HG03457 (cell line): ENCODE data around the gene EPS15.
"Not testable (repeated sequence)": the region's sequence is repeated elsewhere in the genome, so short reads cannot be mapped to it uniquely, and the experiment has no call there.

Experiments used
- ATAC-seq: cut with Tn5 transposase; IDR thresholded peaks from one replicate; pipeline ENCODE4 v1.9.1; 2021; ENCODE audit warnings: moderate number of reproducible peaks; ENCODE audit not compliant: unreplicated experiment

Gene EPS15

DNA sequence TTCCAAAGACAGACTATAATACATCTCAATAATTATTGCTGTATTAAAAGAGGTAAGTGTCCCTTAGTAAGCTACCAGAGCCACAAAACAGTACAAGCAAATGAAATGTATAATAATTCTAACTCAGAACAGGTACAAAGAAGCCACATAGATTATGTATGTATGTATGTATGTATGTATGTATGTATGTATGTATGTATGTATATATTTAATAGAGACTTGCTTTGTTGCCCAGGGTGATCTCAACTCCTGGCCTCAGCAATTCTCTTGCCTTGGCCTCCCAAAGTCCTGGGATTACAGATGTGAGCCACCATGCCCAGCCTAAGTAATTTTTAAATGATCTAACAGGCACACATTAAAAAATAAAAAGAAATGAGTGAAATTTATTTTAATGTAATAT, 86.9 kb downstream of the EPS15 start:
- no peak for ATAC-seq

DNA sequence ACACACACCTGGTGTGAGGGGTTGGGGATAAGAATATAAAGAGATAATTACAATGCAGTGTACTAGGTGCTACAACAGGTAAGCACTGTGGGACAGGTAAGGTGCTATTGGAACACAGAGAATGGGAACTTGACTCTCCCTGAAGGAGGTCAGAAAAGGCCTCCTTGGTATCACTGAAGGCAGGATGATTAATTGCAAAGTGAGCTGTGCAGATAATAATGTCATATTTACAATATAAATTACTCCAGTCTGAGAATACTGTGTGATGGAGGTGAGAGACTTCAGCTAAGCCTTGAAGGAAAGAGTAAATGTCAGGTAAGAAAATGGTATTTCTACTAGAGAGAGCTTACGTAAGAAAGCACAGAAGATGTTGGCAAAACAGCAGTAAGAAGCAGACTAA, 91.6 kb downstream of the EPS15 start:
- ATAC-seq, result no peak

DNA sequence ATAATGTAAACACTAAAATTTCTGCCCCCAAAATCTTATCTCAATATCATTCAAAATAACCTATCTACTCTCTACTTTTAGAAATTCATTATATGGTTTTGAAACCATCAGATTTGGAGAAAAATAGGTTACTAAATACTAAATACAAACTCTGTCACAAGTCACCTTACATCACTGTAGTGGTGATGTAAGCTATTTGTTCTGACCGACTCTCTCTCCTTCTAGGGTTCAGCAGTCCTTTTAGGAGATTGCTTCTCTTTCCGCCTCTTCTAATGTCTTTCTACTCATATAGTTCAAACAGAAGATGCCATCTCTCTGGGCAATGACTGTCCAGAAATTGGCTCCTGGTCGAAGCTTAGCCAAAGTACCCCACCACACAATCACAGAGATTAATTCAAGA, 93.1 kb downstream of the EPS15 start:
- no peak for ATAC-seq

DNA sequence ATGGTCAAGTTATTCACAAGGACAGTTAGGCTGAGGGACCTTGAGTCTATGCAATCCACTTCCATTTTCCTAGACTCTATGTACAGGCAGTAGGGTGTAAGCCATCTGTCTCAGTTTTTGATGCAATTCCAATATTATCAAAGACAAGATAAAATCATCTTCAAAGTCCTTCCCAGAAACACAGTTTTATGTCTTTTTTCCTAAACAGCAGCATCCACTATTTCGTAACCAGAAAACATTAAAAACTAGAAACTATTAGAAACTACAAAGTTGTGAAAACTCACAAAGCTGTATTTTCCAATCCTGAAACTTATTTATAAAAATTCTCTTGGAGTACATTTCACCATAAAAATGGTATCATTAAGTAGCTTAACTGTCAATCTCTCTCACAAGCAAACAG, 93.8 kb downstream of the EPS15 start:
- no peak for ATAC-seq

DNA sequence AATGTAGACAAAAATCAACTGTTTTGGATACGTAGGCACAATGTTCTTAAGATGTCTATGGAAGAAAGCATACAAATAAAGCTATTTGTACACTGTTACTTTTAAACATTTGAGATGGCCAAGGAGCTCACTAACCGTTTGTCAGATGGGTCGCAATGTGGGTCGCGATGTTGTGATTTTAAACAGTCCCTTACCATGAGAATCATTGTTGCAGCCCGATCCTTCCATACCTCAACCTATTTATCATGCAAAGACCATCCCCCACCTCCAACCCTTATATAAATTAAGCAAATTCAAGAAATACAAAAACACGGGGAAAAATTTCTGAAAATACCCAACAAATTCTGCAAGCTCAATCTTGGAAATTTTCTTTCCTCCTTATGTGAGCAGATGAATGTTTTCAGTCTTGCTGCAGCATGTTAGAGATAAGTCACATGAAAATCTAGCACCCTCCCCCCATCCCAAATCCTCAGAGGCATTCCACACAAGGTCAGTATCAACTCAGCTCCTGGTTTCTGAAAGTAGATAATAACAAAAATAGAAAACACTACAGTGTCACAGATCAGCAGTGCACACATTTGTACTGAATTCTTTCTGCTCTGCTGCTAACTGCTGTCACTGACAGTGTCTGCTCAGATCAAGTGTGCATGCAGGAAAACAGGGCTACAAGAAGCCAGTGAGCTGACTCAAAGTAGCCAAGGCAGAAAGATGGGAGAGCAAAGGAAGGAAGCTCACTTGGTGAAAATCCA, 95.8 kb downstream of the EPS15 start:
- ATAC-seq, result no peak

DNA sequence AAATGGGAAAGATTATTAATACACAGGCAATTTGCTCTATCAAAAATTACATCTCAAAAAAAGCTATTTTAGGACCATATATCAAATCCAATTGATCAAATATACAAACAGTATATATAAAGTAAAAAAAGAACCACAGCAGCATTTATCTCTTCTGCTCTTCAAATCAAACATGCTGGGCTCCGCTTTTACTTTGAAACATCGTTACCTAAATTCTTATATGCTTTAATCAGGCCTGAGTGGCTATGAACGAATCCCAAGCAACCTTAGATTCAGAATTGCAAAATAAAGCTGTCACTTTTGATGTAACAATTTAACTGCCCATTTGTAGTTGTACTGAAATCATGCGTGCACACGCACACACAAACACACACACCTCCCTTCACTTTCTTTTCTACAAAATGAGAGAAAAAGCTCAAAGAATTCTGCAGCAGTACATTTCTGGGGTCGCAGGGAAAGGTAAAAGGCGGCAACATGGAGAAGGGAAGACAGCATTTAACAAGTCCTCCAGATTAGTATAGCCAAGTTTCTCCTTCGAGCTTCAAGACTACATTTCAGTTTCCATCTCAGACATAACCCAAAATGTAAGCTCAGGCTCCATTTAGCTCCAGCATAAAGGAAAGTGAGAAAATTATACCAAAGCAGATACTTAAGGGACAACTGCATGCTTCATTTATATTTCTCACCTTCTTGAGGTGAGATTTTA, 96.5 kb downstream of the EPS15 start:
- ATAC-seq, result no peak

DNA sequence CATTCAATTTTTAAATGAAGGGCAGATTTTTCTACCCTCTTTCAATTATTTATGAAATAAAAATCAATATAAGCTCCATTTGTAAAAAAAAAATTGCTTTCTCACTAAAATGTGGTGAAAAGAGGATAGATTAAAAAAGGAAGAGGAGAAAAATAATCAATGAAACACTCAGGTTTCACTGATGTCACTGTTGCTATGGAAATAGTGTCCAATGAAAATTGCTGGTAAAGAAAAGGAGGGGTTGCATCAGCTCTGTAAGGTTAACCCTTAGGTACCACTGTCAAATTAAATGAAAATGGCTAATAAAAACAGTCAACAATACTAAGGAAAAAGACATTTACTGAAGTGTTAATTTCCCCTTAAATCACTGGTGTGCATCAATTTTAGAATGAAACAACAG, 97.1 kb downstream of the EPS15 start:
- no peak for ATAC-seq

DNA sequence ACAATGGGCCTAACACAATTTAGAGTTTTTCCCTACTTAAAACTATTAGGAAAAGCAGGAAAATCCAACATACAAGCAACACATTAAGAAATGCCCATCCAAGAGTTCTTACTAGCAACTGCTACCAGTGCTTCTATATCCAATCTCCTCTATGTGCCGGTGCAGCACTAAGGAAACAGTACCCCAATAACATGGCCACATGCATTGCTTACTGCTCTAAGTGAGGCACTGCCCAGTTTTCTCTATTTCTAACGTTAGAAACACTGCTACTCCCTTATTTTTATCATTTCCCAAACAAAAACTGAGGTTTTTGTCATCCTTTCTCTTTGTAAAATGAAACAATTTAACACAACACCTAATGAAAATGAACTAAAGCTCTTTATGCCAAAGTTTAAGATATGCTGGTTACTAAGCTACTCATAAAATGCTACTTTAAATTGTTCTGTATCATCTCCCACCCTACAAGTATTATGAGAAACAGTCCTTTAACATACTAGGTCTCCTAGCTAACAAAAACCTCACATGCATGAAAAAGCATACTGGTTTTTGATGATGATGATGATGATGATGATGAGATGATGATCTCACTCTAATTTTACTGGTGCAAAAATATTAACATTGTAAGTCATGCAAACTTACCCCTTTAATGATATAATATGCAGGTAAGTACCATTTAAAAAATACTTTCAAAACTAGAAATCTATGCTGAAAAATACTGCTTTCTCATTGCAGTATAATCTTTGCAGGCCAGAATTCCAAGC, 98.0 kb downstream of the EPS15 start:
- ATAC-seq, result no peak

DNA sequence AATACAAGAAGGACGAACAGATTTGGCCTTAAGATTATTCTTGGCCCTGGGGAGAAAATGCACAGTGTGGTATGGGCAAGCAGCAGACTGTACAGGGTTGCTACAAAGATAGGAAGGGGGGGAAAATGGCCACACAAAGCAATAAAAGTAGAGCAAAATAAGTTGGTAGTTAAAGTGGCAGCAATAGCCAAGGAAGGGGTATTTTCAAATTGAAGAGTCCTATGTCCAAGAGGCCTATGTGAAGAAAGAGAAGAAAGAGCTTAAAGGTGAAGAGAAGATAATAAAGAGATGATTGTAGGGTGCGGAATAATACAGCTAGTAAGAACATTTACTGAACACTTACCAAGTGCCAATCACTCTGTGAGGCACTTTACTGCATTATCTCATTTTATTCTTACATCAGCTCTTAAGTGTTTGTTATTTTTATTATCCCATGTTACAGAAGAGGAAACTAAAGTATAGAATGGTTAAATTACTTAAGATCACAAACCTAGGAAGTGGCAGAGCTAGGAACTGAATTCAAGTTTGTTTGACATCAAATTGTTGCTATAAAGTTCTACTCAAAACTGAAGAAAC, 100.6 kb downstream of the EPS15 start:
- ATAC-seq, result no peak

DNA sequence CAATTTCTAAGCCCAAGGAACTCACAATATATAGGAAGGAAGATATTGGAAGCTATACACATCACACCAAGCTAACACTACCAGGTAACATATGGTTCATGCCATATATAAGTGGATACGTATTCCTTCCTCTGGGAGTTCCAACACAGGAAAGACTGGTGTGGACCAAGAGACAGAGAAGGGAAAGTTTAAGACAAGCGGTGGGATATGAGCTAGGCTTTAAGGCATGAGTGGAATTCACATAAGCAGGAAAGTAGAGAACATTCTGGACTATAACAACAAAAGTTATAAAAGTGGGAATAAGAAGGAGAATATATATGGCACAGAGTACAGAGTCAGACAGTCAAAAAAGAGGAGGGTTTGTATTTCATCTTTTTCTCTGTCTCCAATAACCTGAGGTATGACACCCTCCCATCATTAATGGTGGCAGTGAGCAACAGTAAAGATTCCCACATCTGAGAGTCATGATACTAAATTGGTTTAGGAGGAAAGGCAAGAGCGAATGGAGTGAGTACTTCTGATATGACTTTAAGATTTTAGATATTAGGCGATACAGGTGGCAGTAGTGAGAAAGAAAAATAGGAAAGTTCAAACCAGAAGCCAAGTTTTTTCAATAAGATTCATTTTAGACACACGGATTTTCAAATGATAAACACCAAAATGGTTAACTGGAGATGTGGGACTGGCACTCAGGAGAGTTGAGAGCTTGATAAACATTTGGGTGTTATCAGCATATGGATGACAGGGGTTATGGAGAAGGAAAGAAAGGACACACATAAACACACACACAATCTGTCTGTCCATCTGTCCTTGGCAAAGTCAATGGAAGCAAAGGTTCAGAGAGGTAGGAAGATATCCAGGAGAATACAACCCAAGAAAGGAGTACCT, 101.3 kb downstream of the EPS15 start:
- ATAC-seq, result no peak

DNA sequence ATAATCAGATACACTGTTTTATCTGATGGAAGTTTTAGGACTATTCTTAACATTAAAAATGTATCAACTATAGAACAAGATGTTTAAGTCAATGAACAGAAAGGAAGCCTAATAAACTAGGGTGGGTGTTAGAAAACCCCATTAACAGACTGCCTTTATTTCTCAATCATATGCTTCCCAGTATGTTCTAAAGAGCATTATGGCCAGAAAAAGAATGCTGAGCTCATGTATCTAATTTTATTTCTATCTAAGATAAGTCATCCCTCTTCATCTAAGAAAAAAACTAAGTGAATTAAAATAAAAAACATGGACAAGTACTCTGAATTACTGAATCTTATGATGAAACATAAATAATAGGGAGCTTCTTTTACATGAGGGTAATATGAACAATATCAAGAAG, 102.2 kb downstream of the EPS15 start:
- no peak for ATAC-seq

DNA sequence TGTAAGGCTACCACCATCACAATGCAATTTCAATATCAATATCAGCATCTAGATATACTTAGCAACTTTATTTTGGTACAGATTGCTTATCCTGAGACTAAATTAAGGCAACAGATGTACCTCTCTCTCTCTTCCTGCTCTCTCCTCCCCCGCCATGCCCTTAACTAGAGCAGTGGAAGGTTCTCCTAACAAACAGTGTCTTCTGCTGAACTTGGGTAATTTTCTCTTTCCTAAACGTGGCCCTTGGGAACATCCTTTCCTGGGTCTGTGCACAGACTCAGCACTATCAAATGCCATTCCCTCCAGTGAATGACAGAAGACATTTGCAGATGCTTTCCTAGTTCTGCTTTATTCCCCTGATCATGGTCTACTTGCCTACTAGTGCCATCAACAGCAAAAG, 103.1 kb downstream of the EPS15 start:
- ATAC-seq, result no peak

DNA sequence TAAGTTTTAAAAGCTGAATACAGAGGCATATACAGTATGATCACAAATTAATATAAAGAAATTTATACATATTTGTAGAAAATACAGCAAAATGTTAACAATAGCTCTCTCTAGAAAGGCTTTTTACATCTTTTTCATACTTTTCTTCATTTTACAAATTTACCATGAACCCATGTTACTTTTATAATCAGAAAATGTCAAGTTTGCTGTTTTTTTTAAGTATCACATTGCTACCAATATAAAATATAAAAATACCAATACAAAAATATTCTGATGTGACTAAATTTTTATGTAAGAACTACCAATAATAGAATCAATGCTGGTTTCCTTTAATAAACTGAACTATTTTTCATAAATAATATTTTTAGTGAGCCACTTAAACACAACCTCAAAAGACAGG, 104.3 kb downstream of the EPS15 start:
- ATAC-seq, result no peak

DNA sequence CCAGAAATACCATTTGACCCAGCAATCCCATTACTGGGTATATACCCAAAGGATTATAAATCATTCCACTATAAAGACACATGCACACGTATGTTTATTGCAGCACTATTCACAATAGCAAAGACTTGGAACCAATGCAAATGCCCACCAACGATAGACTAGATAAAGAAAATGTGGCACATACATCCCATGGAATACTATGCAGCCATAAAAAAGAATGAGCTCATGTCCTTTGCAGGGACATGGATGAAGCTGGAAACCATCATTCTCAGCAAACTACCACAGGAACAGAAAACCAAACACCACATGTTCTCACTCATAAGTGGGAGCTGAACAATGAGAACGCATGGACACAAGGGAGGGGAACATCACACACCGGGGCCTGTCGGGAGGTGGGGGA, 107.2 kb downstream of the EPS15 start:
- ATAC-seq, result not testable (repeated sequence)

DNA sequence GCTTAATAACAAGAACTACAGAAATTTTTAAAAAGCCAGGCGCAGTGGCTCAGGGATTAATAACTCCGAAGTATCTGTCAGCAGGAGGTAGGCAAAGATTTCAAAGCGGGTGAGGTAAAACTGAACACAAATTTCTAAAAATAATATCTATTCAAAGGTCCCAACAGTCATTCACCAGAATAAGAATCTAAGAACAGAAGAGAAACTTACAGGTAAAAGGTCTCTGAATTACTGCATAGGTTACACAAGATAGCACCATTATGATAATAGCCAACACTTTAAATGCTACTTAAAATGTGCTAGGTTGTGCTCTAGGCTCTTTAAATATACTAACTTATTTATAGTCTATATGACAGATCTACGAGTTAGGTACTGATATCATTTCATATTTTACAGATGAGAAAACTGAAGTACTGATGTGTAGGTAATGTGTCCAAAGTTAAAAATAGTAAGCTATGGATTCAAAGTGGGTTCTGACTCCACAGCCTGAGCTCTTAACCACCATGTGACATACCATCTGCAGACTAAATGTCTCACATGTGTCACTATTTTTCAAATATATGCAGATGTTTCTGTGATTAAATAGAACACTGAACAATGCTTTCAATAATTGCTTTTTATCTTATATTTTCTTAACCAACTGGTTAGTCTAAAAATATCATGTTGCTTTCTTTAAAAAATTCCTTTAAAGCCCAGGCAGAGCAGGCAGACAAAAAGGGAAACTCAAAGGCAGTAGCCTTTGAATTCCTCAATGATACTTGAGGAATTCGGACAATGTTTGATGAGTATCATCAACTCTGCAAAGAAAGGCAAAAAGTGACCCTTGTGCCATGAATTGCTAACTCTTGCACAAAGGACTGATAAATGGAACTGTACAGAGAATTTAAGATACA, 108.3 kb downstream of the EPS15 start:
- ATAC-seq, result no peak

DNA sequence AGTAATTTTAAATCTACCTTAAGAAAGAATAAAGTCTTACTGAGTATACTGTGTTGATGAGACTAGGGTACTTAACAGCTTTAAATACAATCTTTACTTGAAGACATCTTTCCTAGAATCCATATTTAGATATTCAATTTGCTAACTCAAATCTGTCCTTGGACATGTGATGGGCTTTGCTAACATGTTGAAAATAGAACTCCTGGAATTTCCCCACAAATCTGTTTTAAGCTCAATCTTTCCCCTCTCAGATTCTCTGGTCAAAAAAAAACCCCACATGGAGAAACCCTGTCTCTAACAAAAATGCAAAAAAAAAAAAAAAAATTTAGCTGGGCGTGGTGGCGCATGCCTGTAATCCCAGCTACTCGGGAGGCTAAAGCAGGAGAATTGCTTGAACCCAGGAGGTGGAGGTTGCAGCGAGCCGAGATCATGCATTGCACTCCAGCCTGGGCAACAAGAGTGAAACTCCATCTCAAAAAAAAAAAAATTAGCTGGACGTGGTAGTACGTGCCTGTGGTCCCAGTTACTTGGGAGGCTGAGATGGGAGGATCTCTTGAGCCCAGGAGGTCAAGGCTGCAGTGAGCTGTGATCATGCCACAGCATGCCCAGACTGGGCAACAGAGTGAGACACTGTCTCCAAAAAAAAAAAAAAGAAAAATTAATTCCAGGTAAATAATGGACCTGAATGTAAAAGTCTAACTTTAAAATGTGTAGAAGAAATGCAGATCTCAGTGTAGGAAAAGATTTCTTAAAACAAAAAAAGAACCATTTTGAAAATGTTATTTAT, 109.1 kb downstream of the EPS15 start:
- ATAC-seq, result not testable (repeated sequence)

DNA sequence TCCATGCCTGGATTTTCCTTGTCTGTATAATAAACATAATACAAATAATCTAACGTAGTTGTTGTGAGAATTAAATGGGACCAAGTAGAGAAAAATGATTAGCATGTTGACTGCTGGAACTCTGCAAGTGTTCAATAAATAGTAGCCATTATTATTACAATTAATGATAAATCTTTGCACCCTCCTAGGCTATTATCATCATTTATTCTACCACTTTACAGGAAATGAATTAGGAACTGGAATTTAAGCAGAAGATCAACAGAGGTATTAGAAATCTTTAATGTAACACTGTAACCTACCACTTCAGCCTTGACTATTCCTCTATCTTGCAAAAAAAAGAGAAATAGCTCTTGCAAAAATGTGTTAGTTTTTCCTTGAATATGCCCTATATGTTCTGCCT, 126.8 kb downstream of the EPS15 start:
- ATAC-seq, result no peak

DNA sequence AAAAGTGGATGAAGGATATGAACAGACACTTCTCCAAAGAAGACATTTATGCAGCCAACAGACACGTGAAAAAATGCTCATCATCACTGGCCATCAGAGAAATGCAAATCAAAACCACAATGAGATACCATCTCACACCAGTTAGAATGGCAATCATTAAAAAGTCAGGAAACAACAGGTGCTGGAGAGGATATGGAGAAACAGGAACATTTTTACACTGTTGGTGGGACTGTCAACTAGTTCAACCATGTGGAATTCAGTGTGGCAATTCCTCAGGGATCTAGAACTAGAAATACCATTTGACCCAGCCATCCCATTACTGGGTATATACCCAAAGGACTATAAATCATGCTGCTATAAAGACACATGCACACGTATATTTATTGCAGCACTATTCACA, 128.4 kb downstream of the EPS15 start:
- ATAC-seq, result not testable (repeated sequence)

DNA sequence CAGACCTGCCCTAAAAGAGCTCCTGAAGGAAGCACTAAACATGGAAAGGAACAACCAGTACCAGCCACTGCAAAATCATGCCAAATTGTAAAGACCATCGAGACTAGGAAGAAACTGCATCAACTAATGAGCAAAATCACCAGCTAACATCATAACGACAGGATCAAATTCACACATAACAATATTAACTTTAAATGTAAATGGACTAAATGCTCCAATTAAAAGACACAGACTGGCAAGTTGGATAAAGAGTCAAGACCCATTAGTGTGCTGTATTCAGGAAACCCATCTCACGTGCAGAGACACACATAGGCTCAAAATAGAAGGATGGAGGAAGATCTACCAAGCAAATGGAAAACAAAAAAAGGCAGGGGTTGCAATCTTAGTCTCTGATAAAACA, 131.8 kb downstream of the EPS15 start:
- ATAC-seq, result not testable (repeated sequence)
